GM18505 (cell line): ENCODE data around the gene HECW1.
"Not testable (repeated sequence)": the region's sequence is repeated elsewhere in the genome, so short reads cannot be mapped to it uniquely, and the experiment has no call there.

Source experiments
- ATAC-seq: cut with Tn5 transposase; IDR thresholded peaks from one replicate; pipeline ENCODE4 v1.9.1; 2021; ENCODE audit not compliant: unreplicated experiment
- POLR2A ChIP-seq: IDR thresholded peaks from 4 replicates; pipeline ENCODE4 v1.6.1; 2011; ENCODE audit warnings: borderline replicate concordance; ENCODE audit not compliant: insufficient read depth, insufficient read length; ENCODE audit errors: extremely low read depth

Gene HECW1

DNA sequence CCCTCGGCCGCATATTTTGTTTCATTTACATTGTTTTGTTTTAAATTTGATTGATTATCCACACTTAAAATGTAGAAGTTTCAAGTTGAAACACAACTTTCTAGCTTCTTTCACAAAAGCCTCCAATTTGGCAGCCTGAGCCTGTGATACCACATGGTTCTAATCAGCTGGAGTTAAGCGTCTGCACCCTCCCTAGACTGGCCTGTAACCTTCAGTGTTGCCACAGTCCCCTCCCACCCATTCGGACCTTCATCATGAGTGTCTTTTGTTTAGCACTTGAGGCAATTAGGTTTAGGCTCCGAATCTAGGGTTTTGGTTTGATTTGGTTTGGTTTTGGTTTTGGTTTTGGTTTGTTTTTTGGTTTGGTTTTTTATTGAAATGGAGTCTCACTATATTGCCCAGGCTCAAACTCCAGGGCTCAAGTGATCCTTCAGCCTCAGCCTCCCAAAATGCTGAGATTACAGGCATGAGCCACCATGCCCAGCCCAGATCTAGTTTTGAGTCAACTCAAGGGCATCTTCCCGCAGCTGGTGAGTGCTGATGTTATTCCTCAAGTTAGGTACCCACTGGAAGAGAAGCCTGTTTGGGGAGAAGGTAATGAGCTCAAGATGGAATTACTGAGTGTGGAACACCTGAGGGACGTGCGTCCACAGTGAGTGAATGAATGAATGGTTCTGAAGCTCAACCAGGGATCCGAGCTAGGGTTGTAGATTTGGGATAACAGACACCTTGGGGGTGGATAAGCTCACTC, 201.4 kb downstream of the HECW1 start:
- no peak for TF ChIP-seq POLR2A
- no peak for ATAC-seq

DNA sequence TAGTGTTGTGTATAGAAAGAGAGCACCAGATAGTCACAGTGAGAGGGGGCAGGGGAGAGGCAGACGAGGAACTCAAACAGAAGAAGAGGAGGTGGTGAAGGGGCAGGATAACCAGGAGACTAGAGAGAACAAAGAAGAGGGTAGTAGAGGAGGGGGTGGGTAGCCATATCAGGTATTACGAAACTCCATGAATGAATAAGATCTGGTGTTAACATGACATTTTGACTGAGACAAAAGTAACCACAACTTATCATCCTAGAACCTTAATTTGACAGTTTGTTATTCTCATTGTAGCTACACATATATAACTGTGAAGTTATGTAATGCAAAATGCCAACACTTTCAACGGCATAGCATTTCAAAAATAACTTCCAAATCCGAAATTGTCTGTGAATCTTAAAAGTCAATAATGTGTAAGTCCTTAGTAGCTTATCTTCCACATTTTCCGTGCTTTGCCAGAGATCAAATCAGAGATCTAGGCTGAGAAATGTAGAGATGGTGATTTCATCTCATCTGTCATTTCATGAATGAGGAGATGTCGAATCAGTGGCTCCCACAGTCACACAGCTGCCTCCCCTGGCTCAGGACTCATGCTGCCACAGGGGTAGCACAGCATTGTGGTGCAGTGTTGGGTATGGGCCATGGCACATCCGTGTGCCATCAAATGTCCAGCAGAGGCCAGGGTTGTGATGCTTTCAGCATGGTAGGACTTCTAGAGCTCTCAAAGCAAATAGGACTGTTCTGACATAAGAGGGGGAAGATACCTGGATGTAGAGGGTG, 202.1 kb downstream of the HECW1 start:
- no peak for ATAC-seq
- no peak for TF ChIP-seq POLR2A

DNA sequence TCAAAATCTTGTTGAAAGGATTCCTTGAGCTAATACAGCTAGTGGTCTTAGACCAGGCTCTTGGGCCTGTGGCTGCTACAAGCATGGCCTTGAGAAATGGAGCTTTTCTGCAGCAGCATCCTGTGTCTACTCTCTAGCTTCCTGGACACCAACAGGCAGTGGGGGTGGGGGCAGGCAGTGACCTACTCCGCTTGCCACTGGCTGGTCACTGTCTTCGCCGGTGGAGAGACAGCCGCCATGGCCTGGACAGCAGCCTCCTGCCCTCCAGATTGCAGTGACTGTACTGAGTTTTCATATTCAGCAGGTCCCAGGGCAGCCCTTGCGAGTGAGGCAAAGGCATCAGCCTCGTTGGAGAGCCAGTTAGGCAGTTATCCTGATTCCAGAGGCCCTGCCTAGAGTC, 204.6 kb downstream of the HECW1 start:
- no peak for ATAC-seq
- no peak for TF ChIP-seq POLR2A

DNA sequence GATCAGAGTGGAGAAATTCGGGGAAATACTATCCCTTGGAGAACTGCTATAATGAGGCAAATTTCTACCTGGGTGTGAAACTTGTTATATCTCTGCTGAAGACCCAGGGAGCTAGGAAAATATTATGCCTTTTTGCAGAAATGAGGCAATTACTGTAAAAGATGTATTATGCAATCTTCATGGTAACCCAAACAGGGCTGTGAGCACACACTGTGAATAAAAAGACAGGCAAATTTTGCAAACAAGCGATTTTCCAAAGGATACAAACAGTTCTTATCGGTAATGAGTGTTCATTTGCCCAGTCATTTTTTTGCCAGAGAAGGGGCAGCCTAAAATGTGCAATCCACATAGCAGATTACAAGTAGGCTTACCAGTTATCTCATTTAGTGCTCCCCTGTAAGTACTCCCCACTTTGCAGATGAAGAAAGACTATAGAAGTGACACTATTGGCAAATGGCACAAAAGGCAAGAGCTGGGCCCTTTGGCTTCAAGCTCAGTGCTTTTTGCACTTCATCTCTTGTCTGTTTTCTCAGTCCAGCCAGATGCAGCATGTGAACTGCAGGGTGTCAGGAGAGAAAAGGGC, 205.8 kb downstream of the HECW1 start:
- TF ChIP-seq POLR2A: no peak
- ATAC-seq: no peak

DNA sequence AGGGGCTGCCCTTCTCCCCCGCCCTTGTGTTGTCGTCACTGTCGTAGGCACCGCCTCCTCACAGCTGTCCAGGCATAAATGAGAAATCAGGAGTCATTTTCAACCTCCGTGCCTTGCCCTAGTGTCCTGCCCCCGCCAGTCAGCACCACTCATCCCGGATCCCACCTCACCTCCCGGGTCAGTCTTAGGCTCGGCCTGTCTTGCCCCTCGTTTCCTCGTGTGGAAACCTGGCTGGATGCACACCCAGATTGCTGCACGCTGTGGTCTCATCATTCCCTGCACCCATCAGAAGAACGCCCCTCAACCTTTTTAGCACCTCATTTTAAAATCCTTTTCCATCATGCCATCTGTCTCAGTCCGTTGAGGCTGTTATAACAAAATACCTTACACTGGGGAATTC, 213.1 kb downstream of the HECW1 start:
- no peak for TF ChIP-seq POLR2A
- no peak for ATAC-seq

DNA sequence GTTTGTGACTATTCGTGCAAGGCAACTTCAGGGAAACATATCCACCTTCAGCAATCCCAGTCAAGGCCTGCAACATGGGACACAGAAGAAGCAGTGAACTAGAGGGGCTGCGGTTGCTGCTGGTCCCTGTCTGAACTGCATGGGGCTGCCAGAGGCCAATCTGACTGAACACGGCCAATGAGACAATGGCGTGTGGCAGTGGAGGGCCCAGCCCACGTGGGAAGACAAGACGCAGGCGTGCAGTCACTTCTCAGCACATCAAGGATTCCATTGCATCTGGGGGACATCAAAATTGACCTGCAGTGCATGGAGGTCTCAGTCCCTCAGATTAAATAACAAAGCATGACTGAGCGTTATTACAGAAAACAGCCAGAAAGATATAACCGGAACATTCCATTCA, 215.9 kb downstream of the HECW1 start:
- TF ChIP-seq POLR2A: no peak
- ATAC-seq: no peak

DNA sequence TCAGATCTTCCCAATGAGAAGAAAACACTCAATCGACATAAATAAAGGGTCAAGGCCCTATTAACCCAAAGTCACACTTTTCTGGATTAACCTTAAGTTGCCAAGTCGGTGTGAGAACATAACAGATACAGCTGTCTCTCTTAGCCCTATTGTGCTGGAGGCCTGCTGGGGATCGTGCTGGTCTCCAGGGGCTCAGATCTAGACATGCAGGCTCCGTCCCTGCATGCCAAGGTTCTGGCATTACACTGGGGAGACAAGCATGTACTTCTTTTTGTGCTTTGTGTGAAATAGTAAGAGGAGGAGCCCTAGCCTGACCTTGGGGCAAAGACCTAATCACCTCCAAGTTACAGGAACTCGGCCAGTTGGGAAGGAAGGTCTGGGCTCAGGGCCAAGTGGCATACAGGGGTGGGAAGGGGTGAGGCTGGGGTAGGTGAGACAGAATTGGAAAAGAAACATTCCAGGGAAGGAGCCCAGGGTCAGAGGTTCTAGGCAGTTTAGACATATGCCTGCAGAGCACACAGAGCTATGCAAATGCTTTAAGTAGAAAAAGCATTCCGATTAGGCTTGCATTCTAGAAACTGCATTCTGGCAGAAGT, 216.4 kb downstream of the HECW1 start:
- no peak for TF ChIP-seq POLR2A
- ATAC-seq: no peak

DNA sequence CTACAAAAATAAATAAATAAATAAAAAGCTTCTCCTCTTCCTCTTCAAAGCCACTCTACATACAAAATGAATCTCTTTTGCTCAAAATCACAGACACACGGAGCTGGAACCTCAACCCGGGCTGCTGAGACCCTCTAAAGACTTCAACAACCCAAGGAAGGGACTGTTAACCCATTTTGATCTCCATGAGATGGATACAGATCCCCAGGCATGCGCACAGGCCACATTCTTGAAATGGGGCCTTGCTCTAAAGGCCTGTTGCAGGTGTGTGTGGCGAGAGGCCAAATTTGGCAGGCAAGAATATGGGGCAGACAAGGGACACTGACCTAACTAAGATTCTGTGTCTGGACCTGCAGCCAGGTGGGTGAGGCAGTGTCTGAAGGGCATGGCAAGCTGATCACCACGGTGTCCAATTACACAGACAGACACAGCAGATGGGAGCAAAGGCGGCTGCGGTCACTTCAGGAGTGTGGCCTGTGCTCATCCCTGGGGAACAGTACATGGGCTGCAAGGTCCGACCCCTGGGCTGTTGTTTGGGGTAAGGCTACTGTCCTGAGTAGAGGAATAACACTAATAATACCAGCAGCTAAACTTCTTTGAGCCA, 219.8 kb downstream of the HECW1 start:
- TF ChIP-seq POLR2A: no peak
- ATAC-seq: no peak

DNA sequence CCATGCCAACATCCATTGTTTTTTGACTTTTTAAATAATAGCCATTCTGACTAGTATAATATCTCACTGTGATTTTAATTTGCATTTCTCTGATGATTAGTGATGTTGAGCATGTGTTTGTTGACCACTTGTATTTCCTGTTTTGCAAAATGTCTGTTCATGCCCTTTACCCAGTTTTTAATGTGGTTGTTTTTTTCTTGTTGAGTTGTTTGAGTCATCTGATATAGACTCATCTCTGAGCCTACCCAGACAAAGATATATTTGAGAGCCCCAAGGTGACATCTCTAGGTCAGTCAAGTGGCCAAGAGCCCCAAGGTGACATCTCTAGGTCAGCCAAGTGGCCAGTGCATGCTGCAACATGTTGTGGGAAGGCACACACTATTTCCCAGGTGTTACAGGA, 224.7 kb downstream of the HECW1 start:
- ATAC-seq: no peak
- TF ChIP-seq POLR2A: no peak

DNA sequence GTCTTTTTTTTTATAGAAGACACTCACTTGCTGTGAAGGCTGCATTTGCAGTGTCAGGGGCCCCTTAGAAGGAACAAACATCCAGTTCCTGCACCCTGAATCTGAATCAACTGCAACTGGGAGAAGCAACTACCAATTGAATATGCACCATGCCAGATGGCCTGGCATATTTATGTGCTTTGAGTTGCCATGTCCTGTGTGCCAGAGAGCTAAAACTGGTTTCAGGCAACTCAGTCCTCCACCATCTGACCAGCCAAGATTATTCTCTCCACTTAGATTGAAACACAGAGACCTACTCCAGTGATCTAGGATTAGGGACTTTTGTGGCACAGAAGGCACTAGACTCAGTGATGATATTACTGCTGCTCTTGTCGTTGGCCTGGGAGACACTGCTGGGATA, 225.4 kb downstream of the HECW1 start:
- ATAC-seq: no peak
- no peak for TF ChIP-seq POLR2A

DNA sequence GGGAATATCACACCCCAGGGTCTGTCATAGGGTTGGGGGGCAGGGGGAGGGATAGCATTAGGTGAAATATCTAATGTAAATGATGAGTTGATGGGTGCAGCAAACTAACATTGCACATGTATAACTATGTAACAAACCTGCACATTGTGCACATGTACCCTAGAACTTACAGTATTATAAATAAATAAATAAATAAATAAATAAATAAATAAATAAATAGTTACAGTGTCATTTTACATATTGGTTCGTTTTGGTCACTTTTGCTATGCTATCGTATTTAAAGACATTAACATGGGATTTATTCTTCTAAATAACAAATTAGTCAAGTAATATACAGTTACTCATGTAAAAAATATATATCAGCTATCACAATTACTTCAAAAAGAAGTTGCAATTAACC, 228.7 kb downstream of the HECW1 start:
- no peak for TF ChIP-seq POLR2A
- no peak for ATAC-seq

DNA sequence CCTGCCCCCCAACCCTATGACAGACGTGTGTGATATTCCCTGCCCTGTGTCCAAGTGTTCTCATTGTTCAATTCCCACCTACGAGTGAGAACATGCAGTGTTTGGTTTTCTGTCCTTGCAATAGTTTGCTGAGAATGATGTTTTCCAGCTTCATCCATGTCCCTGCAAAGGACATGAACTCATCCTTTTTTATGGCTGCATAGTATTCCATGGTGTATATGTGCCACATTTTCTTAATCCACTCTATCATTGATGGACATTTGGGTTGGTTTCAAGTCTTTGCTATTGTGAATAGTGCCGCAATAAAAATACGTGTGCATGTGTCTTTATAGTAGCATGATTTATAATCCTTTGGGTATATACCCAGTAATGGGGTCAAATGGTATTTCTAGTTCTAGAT, 231.0 kb downstream of the HECW1 start:
- not testable (repeated sequence) for ATAC-seq

DNA sequence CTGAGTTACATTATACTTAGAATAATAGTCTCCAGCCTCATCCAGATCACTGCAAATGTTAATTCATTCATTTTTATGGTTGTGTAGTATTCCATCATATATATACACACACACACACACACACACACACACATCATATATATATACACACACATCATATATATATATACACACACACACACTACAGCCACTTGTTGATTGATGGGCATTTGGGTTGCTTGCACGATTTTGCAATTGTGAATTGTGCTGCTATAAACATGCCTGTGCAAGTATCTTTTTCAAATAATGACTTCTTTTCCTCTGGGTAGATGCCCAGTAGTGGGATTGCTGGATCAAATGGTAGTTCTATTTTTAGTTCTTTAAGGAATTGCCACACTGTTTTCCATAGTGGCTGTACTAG, 233.2 kb downstream of the HECW1 start:
- ATAC-seq: not testable (repeated sequence)
